Activated T-cell treated with anti-CD3 and anti-CD28 coated beads, Interleukin-2, amount 50 U/mL, for 1 hour (primary cell): ENCODE measurements around the gene MYZAP.

Source experiments
- DNase-seq: peaks from one replicate; pipeline ENCODE4 v3.0.0-alpha.2; 2020

The MYZAP gene

DNA sequence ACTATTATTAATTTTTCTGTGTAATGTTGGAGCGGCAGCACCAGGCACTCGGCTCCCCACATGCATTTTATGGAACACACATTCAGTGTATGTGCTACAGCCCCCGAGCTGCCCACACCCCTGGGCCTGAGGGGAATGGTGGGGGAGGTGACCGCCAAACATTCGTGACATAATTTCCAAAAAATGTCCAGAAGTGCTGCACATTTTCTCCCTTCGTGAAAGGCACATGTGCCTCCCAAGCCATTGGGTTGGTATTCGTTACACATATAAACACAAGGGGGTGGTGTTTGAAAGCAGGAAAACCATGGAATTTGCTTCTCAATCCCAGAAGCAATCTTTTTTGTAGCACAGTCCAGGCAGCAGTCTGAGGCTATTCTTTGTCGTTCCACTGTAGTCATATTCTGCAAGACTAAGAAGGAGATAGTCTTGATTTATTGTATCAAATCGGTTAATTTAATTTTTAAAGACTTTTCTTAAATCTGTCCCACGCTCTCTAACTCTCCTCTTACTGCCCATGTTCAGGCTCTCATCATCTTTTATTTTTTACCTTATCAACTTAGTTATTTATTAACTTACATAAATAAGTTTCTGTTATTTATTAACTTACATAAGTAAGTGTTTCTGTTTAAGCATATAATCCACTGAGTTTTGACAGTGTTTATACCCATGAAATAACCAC, 75.6 kb downstream of the MYZAP start:
- no peak for DNase-seq

GRCh38 chr15:57668016-57668415, 76.3 kb downstream of the MYZAP start:
- no peak for DNase-seq

GRCh38 chr15:57671636-57672035, 79.9 kb downstream of the MYZAP start:
- no peak for DNase-seq

GRCh38 chr15:57675481-57676181, 83.9 kb downstream of the MYZAP start:
- no peak for DNase-seq

DNA sequence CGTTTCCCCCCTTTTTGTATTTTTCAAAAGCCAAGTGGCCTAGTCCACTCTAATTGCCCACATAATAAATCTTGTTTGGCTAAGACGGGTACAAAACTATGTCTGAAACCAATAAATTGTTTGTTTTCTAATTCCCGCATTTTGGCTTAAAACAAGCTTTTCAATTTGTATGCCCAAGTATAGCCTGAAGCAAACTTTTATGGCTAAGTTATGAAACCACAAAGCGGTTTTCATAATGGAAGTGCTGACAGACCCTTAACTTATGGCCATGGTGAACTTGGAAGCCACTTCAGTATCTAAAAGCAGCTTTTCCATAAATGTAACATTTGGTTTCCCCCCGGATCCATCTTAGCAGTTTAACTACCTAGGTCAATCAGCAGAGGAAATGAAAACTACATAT, 84.9 kb downstream of the MYZAP start:
- DNase-seq = no peak

- DNase-seq = no peak
Measured at GRCh38 chr15:57677204-57677603, 85.5 kb downstream of the MYZAP start.

DNA sequence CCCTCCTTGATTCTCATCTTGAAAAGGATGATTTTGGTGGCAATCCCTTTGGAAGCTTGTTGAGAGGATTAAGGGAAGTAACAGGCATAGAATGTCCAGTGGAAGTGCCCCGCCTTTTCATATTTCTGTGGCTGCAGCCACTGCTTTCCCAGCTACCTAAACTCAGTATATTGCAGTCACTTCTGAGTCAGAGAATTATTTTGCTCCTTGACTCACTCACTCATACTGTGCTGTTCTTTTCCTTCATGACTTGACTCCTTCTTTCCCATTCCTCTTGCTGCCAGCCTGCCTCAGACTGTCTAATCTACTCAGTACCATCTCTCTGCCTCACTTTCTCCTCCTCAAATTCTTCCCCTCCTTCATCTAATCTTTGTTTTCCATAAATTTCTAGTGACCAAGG, 88.3 kb downstream of the MYZAP start:
- no peak for DNase-seq

- no peak for DNase-seq
Measured at GRCh38 chr15:57681011-57681410, 89.3 kb downstream of the MYZAP start.

DNA sequence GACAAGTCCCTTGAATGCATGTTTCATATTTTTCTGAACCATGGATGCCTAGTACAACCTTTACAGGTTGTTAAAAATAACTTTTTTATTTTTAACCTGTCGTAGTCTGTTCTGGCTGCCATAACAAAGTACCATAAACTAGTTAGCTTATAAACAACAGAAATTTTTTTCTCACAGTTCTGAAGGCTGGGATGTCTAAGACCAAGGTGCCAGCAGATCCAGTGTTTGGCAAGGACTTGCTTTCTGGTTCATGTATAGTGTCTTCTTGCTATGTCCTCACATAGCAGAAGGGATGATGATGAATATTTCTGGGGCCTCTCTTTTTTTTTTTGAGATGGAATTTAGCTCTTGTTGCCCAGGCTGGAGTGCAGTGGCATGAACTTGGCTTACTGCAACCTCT, 91.8 kb downstream of the MYZAP start:
- DNase-seq = no peak

GRCh38 chr15:57684491-57685151, 92.9 kb downstream of the MYZAP start:
- no peak for DNase-seq

GRCh38 chr15:57685306-57686095, 93.8 kb downstream of the MYZAP start:
- no peak for DNase-seq

GRCh38 chr15:57686657-57687056, 95.0 kb downstream of the MYZAP start:
- no peak for DNase-seq

- no peak for DNase-seq
Measured at GRCh38 chr15:57690341-57690966, 98.8 kb downstream of the MYZAP start.

GRCh38 chr15:57691082-57691481, 99.4 kb downstream of the MYZAP start:
- no peak for DNase-seq

DNA sequence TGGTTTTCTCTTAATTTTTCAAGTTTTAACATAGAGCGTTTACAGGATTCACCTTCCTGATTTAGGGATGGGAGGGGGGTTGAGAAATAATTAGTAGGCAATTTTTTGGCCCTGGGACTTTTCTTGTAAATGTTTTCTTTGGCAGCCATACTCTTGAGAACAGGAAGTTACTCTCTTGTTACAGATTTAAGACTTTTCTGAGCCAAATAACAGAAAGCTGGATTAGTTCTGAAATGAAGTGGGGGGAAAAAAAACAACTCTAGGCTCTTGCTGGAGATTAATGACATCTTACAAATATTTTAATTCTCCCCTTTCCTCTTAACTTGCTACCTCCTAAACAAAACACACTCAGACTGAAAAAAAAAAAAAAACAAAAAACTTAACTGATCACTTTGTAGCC, 101.0 kb downstream of the MYZAP start:
- no peak for DNase-seq

- DNase-seq = no peak
Measured at GRCh38 chr15:57694279-57694678, 102.6 kb downstream of the MYZAP start.

GRCh38 chr15:57696146-57696545, 104.4 kb downstream of the MYZAP start:
- DNase-seq = no peak

- DNase-seq = no peak
Measured at GRCh38 chr15:57697588-57697987, 105.9 kb downstream of the MYZAP start.

DNA sequence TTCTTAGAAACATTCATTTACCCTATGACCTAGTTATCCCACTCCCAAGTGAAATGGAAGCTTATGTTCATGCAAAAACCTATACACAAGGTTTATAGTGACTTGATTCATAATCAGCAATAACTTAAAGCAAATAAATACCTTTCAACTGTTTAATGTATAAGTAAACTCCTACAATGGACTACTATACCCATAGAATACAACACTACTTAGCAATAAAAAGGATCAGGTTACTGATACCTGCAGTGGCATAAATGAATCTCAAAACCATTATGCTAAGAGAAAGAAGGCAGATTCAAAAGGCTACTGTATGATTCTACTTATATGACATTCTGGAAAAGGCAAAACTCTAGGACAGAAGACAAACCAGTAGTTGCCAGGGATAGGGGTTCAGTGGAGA, 106.5 kb downstream of the MYZAP start:
- no peak for DNase-seq

- DNase-seq = no peak
Measured at GRCh38 chr15:57698991-57699390, 107.3 kb downstream of the MYZAP start.

DNA sequence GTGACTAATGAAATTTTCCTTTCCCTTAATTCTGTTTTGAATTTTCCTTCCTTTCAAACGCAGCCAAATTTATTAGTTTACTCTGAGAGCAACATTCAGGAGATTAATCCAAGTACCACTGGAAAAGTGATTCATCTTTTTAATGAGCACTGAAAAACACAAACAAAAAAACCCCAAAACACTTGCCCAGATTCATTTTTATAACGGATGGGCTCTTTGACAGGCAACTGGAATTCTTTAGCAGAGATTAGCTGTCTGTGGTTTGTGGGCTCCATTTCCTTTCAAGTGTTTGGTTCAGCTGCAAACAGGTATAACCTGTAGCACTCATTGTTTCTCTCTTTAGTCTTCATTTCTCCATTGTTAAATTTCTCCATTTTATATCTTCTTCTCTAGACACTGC, 111.7 kb downstream of the MYZAP start:
- DNase-seq = no peak

DNA sequence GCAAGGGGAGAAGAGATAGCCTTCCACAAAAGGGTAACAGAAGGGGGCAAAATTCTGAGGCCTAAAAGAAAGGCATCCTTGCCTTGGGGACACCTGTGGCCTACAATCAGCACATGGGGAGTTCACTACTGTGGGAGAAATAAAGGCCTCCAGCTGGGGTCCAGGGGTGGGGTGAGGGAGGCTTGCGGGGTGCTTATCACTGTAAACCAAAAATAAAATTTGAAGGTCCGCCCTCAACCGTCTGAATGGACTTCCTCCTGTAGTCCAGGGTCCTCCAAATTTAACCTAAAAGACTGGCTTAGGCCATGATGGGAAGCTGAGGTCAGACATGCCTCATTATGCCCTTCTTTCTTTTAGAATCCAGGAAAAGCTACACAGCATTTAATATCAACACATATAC, 112.7 kb downstream of the MYZAP start:
- no peak for DNase-seq
